CD8-positive, alpha-beta memory T cell (primary cell): Measurements from ENCODE around the gene TMEM161B. TPM values are rescaled to one million over a fixed set of nuclear protein-coding genes. Genes with fewer than 3 reads are reported as not detected.
"Not testable (repeated sequence)": the region's sequence is repeated elsewhere in the genome, so short reads cannot be mapped to it uniquely, and the experiment has no call there.

Source experiments
- CTCF ChIA-PET: fragments of 350-600 bp; sonication (Branson Sonifier 250); formaldehyde crosslinking; loops from one replicate; lab custom pipeline; 2021; ENCODE audit warnings: antibody characterized with exemption; lab: Charles Lee
- POLR2A ChIA-PET: fragments of 350-600 bp; sonication (Branson Sonifier 250); formaldehyde crosslinking; loops from one replicate; lab custom pipeline; 2021; ENCODE audit warnings: antibody characterized with exemption; lab: Charles Lee
- DNase-seq, 5 donors: peaks; one replicate each; pipeline versions ENCODE4 v3.0.0 to v3.0.0-alpha.2; 2020 to 2022; ENCODE audit warnings: mixed read lengths in 1 of 5
- H3K27ac ChIP-seq: one replicate; pipeline ENCODE4 v1.7.0; 2013; ENCODE audit warnings: low read depth, mild to moderate bottlenecking, low read length, moderate library complexity
- H3K27me3 ChIP-seq: 2 replicates; pipeline ENCODE4 v1.7.0; 2013; ENCODE audit warnings: low read length, mild to moderate bottlenecking; ENCODE audit not compliant: insufficient read depth, poor library complexity, severe bottlenecking
- H3K36me3 ChIP-seq: 2 replicates; pipeline ENCODE4 v1.7.0; 2013; ENCODE audit warnings: mild to moderate bottlenecking, low read length, moderate library complexity; ENCODE audit not compliant: insufficient read depth
- H3K4me1 ChIP-seq: 2 replicates; pipeline ENCODE4 v1.7.0; 2013; ENCODE audit warnings: mild to moderate bottlenecking, low read length, moderate library complexity; ENCODE audit not compliant: insufficient read depth
- H3K4me3 ChIP-seq: 2 replicates; pipeline ENCODE4 v1.7.0; 2013; ENCODE audit warnings: mild to moderate bottlenecking, low read length
- H3K9me3 ChIP-seq: 2 replicates; pipeline ENCODE4 v1.7.0; 2013; ENCODE audit warnings: mild to moderate bottlenecking, low read length
- H3K27ac Mint-ChIP-seq, 8 donors: one replicate each; pipeline ENCODE4 v1.8.0; 2020 to 2021; ENCODE audit warnings: mixed read lengths in 8 of 8, mild to moderate bottlenecking in 6 of 8, inconsistent platforms in 3 of 8, moderate library complexity in 3 of 8
- H3K27me3 Mint-ChIP-seq, 2 donors: one replicate each; pipeline ENCODE4 v1.8.0; 2020 to 2021; ENCODE audit warnings: mixed read lengths in 2 of 2, mild to moderate bottlenecking in 1 of 2, moderate library complexity in 1 of 2
- H3K36me3 Mint-ChIP-seq, 3 donors: one replicate each; pipeline ENCODE4 v1.8.0; 2020 to 2021; ENCODE audit warnings: mixed read lengths in 3 of 3, inconsistent platforms in 1 of 3, mild to moderate bottlenecking in 1 of 3
- H3K4me1 Mint-ChIP-seq, 3 donors: one replicate each; pipeline ENCODE4 v1.8.0; 2020 to 2021; ENCODE audit warnings: mixed read lengths in 3 of 3, inconsistent platforms in 1 of 3, mild to moderate bottlenecking in 1 of 3
- H3K4me3 Mint-ChIP-seq, 7 donors: one replicate each; pipeline ENCODE4 v1.8.0; 2020 to 2021; ENCODE audit warnings: mixed read lengths in 7 of 7, mild to moderate bottlenecking in 6 of 7, moderate library complexity in 4 of 7, inconsistent platforms in 2 of 7
- H3K9me3 Mint-ChIP-seq, 5 donors: one replicate each; pipeline ENCODE4 v1.8.0; 2020 to 2022; ENCODE audit warnings: mixed read lengths in 5 of 5, mild to moderate bottlenecking in 3 of 5, moderate library complexity in 2 of 5, inconsistent platforms in 1 of 5
- polyA plus RNA-seq: library from polyadenylated mRNA; unstranded; fragments of 300-500 nt; fragmentation: Illumina TruSeq; gene quantifications from one replicate; pipeline ENCODE4 v1.2.3, GENCODE V29; 2021
- total RNA-seq, 2 experiments: library from RNA; stranded (reverse); gene quantifications; one replicate each; pipeline ENCODE4 v1.2.3, GENCODE V29; 2021

TMEM161B gene
- total and polyA plus RNA-seq, 3 experiments from 2014 or later: 9.8 to 23.6 (median 20.5) TPM

- Mint-ChIP-seq H3K27ac (no peak overlapping the region), H3K4me3 (no peak overlapping the region), H3K4me1 (no peaks in the 10 kb centered on the region), H3K9me3 (no peaks in the 10 kb centered on the region), H3K27me3 (no peaks in the 10 kb centered on the region), H3K36me3 (peaks cover 8 to 33% (median 12%) of the 10 kb centered on the region in 3 donors)
- no peak for DNase-seq
- Histone ChIP-seq H3K9me3 (no peaks in the 10 kb centered on the region), H3K4me1 (no peaks in the 10 kb centered on the region), H3K36me3 (peaks cover 12% of the 10 kb centered on the region), H3K4me3 (no peak overlapping the region), H3K27me3 (no peaks in the 10 kb centered on the region), H3K27ac (no peak overlapping the region)
- CTCF ChIA-PET: no interaction called here
- POLR2A ChIA-PET: no interaction called here
Observed at GRCh38 chr5:88283690-88284089, 15.0 kb upstream of the TMEM161B start.

- Histone ChIP-seq H3K9me3 (no peaks in the 10 kb centered on the region), H3K27me3 (no peaks in the 10 kb centered on the region), H3K27ac (no peak overlapping the region), H3K36me3 (peaks cover 12% of the 10 kb centered on the region), H3K4me1 (no peaks in the 10 kb centered on the region), H3K4me3 (no peak overlapping the region)
- H3K4me3 Mint-ChIP-seq: no peak overlapping the region
- no peaks in the 10 kb centered on the region for H3K27me3 Mint-ChIP-seq
- H3K4me1 Mint-ChIP-seq: peaks cover 0 to 2% (median 0%) of the 10 kb centered on the region in 3 donors
- no peak for DNase-seq
- peaks cover 11 to 24% (median 12%) of the 10 kb centered on the region in 3 donors for H3K36me3 Mint-ChIP-seq
- no peaks in the 10 kb centered on the region for H3K9me3 Mint-ChIP-seq
- peak overlapping the region in 1 of 8 donors; percentile 21 for H3K27ac Mint-ChIP-seq
- POLR2A ChIA-PET: no interaction called here
- CTCF ChIA-PET: no interaction called here
Observed at GRCh38 chr5:88281322-88281721, 12.7 kb upstream of the TMEM161B start.

GRCh38 chr5:88279584-88279983 is 10.9 kb upstream of the TMEM161B start:
- Histone ChIP-seq H3K27me3 (no peaks in the 10 kb centered on the region), H3K36me3 (peaks cover 12% of the 10 kb centered on the region), H3K9me3 (no peaks in the 10 kb centered on the region), H3K4me3 (no peak overlapping the region), H3K4me1 (no peaks in the 10 kb centered on the region), H3K27ac (no peak overlapping the region)
- Mint-ChIP-seq H3K9me3 (no peaks in the 10 kb centered on the region), H3K36me3 (peaks cover 11 to 29% (median 15%) of the 10 kb centered on the region in 3 donors), H3K27me3 (peaks cover 0 to 2% of the 10 kb centered on the region in 2 donors), H3K4me1 (peaks cover 7 to 8% (median 7%) of the 10 kb centered on the region in 3 donors), H3K27ac (no peak overlapping the region), H3K4me3 (no peak overlapping the region)
- ChIA-PET CTCF (no interaction called here), POLR2A (no interaction called here)
- no peak for DNase-seq

- Mint-ChIP-seq H3K4me3 (no peak overlapping the region), H3K9me3 (no peaks in the 10 kb centered on the region), H3K4me1 (peaks cover 17 to 27% (median 21%) of the 10 kb centered on the region in 3 donors), H3K27me3 (peaks cover 0 to 2% of the 10 kb centered on the region in 2 donors), H3K27ac (no peak overlapping the region), H3K36me3 (peaks cover 7 to 49% (median 14%) of the 10 kb centered on the region in 3 donors)
- CTCF ChIA-PET: no interaction called here
- POLR2A ChIA-PET: no interaction called here
- H3K9me3 ChIP-seq: no peaks in the 10 kb centered on the region
- H3K4me1 ChIP-seq: no peaks in the 10 kb centered on the region
- H3K27me3 ChIP-seq: no peaks in the 10 kb centered on the region
- H3K36me3 ChIP-seq: no peaks in the 10 kb centered on the region
- DNase-seq: no peak
- no peak overlapping the region for H3K27ac ChIP-seq
- H3K4me3 ChIP-seq: no peak overlapping the region
Observed at GRCh38 chr5:88276378-88276777, 7.7 kb upstream of the TMEM161B start.

GRCh38 chr5:88275581-88275980 is 6.9 kb upstream of the TMEM161B start:
- Mint-ChIP-seq H3K4me3 (no peak overlapping the region), H3K27me3 (peaks cover 0 to 2% of the 10 kb centered on the region in 2 donors), H3K36me3 (peaks cover 7 to 55% (median 16%) of the 10 kb centered on the region in 3 donors), H3K27ac (peak overlapping the region in 1 of 8 donors; percentile 17), H3K9me3 (no peaks in the 10 kb centered on the region), H3K4me1 (peaks cover 24 to 35% (median 29%) of the 10 kb centered on the region in 3 donors)
- no peak overlapping the region for H3K4me3 ChIP-seq
- peaks cover 2% of the 10 kb centered on the region for H3K36me3 ChIP-seq
- no peak for DNase-seq
- H3K27me3 ChIP-seq: no peaks in the 10 kb centered on the region
- CTCF ChIA-PET: no interaction called here
- POLR2A ChIA-PET: no interaction called here
- no peaks in the 10 kb centered on the region for H3K9me3 ChIP-seq
- peaks cover 6% of the 10 kb centered on the region for H3K4me1 ChIP-seq
- no peak overlapping the region for H3K27ac ChIP-seq

GRCh38 chr5:88269222-88269771 is 652 bp upstream of the TMEM161B start:
- Mint-ChIP-seq H3K36me3 (peaks cover 3 to 64% (median 18%) of the 10 kb centered on the region in 3 donors), H3K9me3 (peaks cover 0 to 1% (median 0%) of the 10 kb centered on the region in 5 donors), H3K27ac (peak overlapping the region; percentile 86 to 100 (median 99)), H3K4me3 (peak overlapping the region; percentile 95 to 100 (median 100)), H3K27me3 (no peaks in the 10 kb centered on the region), H3K4me1 (peaks cover 52 to 80% (median 67%) of the 10 kb centered on the region in 3 donors)
- Histone ChIP-seq H3K4me3 (peak overlapping the region; percentile 77), H3K4me1 (peaks cover 34% of the 10 kb centered on the region), H3K27me3 (no peaks in the 10 kb centered on the region), H3K9me3 (no peaks in the 10 kb centered on the region), H3K27ac (peak overlapping the region; percentile 88), H3K36me3 (peaks cover 8% of the 10 kb centered on the region)
- CTCF ChIA-PET: no interaction called here
- POLR2A ChIA-PET: no interaction called here
- DNase-seq: peak in 1 of 5 donors; percentile 47

- Mint-ChIP-seq H3K36me3 (peaks cover 3 to 53% (median 16%) of the 10 kb centered on the region in 3 donors), H3K4me3 (peak overlapping the region in 1 of 7 donors; percentile 51), H3K4me1 (peaks cover 52 to 77% (median 67%) of the 10 kb centered on the region in 3 donors)
- H3K9me3 Mint-ChIP-seq, CTCF ChIA-PET, H3K4me3 ChIP-seq, POLR2A ChIA-PET, H3K27me3 ChIP-seq, H3K9me3 ChIP-seq, H3K27ac ChIP-seq, DNase-seq, H3K36me3 ChIP-seq, H3K27me3 Mint-ChIP-seq, H3K27ac Mint-ChIP-seq: not testable (repeated sequence)
- H3K4me1 ChIP-seq: peaks cover 18% of the 10 kb centered on the region
Observed at GRCh38 chr5:88264565-88264964, 4.1 kb downstream of the TMEM161B start.

GRCh38 chr5:88263349-88263748 is 5.3 kb downstream of the TMEM161B start:
- Histone ChIP-seq H3K27me3 (no peaks in the 10 kb centered on the region), H3K27ac (no peak overlapping the region), H3K4me1 (peaks cover 15% of the 10 kb centered on the region), H3K4me3 (no peak overlapping the region), H3K9me3 (no peaks in the 10 kb centered on the region), H3K36me3 (peaks cover 4% of the 10 kb centered on the region)
- Mint-ChIP-seq H3K27ac (no peak overlapping the region), H3K27me3 (no peaks in the 10 kb centered on the region), H3K4me3 (no peak overlapping the region), H3K4me1 (peaks cover 47 to 76% (median 66%) of the 10 kb centered on the region in 3 donors), H3K36me3 (peaks cover 3 to 51% (median 19%) of the 10 kb centered on the region in 3 donors), H3K9me3 (no peaks in the 10 kb centered on the region)
- ChIA-PET CTCF (interaction anchor here (1.3 kb wide), 1 partner anchor 59 kb away, joined by 3 read pairs; no protein-coding TSS in a partner anchor), POLR2A (no interaction called here)
- no peak for DNase-seq
